H1 (cell line): Measurements from ENCODE around the gene FPR2.

Experiments
- CEBPB ChIP-seq: IDR thresholded peaks from 2 replicates; pipeline ENCODE4 v1.6.1; 2012; ENCODE audit warnings: low read depth, low read length
- EP300 ChIP-seq, 2 experiments: IDR thresholded peaks; 1 replicate in 1 of 2; 2 replicates in 1 of 2; pipeline ENCODE4 v1.6.1; 2011 to 2012; ENCODE audit warnings: low read depth in 2 of 2, low read length in 2 of 2, mild to moderate bottlenecking in 2 of 2, borderline replicate concordance in 1 of 2, inconsistent platforms in 1 of 2, moderate library complexity in 1 of 2
- SP1 ChIP-seq: IDR thresholded peaks from 2 replicates; pipeline ENCODE4 v1.6.1; 2011; ENCODE audit warnings: low read depth, low read length
- TF ChIP-seq, protein P1 (sequence below): IDR thresholded peaks from 2 replicates; pipeline ENCODE4 v1.6.1; 2012; ENCODE audit warnings: low read length, inconsistent platforms
- TF ChIP-seq, protein P2 (sequence below), 3 experiments: IDR thresholded peaks; 1 replicate in 2 of 3; 2 replicates in 1 of 3; pipeline versions ENCODE4 v1.5.1 to v1.6.1; 2011; ENCODE audit warnings: low read length in 3 of 3, mild to moderate bottlenecking in 3 of 3, inconsistent platforms in 2 of 3, low read depth in 1 of 3, moderate library complexity in 1 of 3; ENCODE audit not compliant: insufficient read depth in 1 of 3; ENCODE audit errors: control extremely low read depth in 1 of 3

DNA sequence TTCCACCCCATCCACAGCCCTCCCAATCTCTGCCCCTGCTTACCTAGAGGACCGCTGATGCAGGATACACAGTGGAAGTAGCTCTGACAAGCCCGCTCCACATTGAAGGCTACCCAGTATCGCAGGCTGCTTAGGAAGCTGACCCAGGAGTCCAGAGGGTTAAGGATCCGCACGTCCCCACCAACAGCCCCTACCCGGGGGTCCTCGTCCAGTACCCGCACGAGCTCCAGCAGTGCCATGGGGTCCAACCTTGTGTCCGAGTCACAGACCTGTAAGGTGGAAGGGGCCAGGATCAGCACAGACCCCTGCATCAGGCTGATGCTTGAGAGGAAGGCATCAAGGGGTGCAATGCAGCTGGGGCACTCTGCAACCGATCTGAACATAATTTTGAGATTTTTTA, 44.1 kb upstream of the FPR2 start:
- TF ChIP-seq CEBPB (no peak), EP300 (IDR thresholded peaks at IDR 0.05; ENCODE audit: borderline replicate concordance in 1 of 2, low read depth in 2 of 2, low read length in 2 of 2) (no peak), SP1 (no peak)
- TF ChIP-seq, protein P1, sequence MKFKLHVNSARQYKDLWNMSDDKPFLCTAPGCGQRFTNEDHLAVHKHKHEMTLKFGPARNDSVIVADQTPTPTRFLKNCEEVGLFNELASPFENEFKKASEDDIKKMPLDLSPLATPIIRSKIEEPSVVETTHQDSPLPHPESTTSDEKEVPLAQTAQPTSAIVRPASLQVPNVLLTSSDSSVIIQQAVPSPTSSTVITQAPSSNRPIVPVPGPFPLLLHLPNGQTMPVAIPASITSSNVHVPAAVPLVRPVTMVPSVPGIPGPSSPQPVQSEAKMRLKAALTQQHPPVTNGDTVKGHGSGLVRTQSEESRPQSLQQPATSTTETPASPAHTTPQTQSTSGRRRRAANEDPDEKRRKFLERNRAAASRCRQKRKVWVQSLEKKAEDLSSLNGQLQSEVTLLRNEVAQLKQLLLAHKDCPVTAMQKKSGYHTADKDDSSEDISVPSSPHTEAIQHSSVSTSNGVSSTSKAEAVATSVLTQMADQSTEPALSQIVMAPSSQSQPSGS = no peak
- TF ChIP-seq, protein P2, sequence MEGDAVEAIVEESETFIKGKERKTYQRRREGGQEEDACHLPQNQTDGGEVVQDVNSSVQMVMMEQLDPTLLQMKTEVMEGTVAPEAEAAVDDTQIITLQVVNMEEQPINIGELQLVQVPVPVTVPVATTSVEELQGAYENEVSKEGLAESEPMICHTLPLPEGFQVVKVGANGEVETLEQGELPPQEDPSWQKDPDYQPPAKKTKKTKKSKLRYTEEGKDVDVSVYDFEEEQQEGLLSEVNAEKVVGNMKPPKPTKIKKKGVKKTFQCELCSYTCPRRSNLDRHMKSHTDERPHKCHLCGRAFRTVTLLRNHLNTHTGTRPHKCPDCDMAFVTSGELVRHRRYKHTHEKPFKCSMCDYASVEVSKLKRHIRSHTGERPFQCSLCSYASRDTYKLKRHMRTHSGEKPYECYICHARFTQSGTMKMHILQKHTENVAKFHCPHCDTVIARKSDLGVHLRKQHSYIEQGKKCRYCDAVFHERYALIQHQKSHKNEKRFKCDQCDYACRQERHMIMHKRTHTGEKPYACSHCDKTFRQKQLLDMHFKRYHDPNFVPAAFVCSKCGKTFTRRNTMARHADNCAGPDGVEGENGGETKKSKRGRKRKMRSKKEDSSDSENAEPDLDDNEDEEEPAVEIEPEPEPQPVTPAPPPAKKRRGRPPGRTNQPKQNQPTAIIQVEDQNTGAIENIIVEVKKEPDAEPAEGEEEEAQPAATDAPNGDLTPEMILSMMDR (IDR thresholded peaks at IDR 0.05; ENCODE audit: control extremely low read depth in 1 of 3, insufficient read depth in 1 of 3, low read depth in 1 of 3, low read length in 3 of 3) = no peak
